Measurements from ENCODE around the gene ADRM1.

Gene ADRM1

GRCh38 chr20:62326959-62327725 is 24.3 kb downstream of the ADRM1 start:
- DNase-seq = no peak

DNA sequence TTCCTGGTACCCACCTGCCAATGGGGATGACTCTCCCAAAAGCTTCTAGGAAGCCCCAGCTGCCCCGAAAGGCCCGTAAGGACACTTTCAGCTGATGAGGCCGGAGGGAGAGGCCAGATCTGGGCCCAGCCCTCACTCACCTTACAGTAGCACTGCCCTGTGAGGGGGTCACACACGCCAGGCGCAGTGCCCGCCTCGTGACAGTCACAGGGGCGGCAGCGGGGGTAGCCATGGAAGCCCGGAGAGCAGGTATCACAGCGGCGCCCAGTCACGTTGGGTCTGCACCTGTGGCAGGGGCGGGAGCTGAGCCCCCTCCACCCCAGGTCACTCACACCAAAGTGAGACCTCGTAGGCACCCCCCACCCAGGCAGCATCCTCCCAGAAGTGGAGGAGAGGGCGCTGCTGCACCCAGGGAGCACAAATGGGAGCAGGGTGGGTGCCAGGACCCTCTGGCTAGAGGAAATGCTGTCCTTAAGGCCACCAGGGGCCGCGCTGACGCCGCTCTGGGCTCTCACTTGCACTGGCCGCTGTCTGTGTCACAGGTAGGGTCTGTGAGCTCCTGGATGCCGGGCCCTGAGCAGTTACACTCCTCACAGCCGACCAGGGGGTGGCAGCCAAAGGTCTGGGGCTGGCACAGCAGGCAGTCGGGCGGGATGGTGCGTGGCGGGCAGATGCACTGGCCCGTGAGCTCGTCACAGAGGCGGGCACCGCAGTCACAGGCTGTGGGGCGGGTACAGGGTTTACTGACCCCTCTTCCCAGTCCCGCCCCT is 25.1 kb downstream of the ADRM1 start:
- no peak for DNase-seq

DNA sequence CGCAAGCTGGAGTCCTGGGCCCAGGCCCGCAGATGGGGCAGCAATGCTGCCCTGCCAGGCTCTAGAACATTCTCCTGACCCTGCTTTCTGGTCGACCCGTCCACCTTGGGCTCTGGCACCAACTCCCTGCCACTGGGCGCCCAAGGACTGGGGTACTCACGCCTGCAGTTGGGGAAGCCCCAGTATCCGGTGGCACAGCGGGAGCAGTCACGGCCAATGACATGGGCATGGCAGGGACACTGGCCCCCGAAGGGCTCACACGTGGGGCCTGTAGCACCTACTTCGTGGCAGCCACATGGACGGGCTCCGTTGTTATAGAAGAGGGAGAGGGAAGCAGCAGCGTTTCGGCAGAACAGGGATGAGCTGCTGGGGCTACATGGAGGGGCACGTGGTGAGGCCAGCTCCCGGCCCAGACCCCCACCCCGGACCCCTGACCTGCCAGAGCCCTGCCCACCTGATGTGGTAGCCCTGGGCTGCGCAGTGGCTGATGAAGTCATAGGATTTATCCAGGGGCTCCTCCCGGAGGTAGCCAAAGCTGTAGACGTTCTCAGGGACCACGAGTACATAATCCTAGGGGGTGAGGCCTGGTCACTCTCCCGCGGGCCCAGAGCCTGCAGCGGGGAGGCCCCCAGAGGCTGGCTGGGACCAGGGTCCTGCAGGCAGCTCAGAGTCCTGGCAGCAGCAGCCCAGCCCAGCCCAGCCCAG is 26.0 kb downstream of the ADRM1 start:
- no peak for DNase-seq

- no peak for DNase-seq
Measured at GRCh38 chr20:62329389-62330377, 26.9 kb downstream of the ADRM1 start.

- no peak for DNase-seq
Measured at GRCh38 chr20:62330576-62331317, 27.9 kb downstream of the ADRM1 start.

GRCh38 chr20:62331347-62331746 is 28.6 kb downstream of the ADRM1 start:
- DNase-seq = no peak

GRCh38 chr20:62332421-62332820 is 29.6 kb downstream of the ADRM1 start:
- DNase-seq = no peak

DNA sequence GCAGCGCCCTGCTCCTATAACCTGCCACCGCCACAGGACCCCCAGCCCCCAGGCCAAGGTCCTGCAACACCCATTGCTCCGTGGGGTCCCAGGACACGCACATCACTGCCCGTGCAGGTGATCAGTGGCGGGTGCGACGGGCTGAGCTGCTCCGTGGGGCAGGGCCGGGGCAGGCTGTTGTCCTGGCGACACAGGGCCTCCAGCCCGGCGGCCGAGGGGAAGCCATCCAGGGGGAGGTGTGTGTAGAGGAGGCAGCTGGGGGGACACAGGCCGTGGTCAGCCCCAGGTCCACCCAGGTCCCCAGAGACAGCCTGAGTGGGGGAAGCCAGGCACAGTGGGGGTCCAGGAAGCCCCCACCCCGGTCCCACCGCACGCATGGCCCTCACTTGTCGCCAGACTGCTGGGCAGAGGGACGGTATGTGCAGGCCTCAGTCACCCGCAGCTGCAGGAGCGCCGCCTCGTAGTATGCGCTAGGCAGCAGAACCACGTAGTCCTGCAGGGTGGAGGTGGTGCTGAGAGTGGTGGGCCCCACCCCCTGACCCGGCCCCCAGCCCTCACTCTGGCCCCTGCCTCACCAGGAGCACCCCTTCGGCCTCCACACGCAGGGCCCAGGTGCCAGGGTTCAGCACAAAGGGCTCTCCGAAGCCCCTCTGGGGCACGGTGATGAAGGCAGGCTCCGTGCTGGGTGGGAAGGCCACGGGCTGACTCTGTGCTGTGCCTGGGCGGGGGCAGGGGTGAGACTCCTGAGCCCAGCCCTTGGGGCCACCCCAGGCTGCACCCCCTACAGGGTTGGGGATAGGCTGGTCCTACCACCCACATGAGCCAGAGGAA is 30.4 kb downstream of the ADRM1 start:
- no peak for DNase-seq

DNA sequence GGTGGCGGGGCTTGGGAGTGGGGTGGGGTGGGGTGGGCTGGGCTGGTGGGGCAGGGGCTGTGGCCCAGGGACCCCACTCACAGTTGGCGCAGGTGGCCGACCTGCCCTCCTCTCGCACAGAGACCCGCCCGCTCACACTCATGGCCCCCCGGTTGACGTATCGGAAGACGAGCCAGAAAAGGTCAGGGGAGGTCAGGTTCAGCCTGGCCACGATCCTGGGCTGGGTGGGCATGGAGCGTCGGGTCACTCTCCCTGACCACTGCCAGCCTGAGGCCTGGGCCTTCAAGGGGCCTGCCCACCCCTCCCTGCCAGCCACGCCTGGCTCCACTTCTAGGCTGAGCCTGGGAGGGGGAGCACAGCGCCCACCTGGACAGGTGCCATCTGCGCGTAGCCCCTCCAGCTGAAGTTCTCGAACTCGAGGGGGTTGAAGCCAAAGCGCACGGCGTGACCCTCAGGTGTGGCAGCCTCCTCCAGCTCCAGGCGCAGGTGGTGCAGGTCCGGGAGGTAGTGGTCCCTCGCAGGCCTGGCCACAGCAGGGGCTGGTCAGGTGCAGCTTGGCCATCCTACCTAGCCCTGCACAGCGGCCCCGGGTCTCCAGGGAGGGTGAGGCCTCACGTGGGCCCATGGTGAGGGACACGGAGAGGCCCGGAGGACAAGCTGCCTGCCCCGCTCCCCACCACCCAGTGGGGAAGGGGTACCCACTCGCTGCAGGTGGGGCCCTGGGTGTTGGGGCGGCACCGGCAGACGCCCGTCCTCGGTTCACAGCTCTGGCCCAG is 31.2 kb downstream of the ADRM1 start:
- no peak for DNase-seq

- DNase-seq = no peak
Measured at GRCh38 chr20:62334881-62335280, 32.1 kb downstream of the ADRM1 start.

DNA sequence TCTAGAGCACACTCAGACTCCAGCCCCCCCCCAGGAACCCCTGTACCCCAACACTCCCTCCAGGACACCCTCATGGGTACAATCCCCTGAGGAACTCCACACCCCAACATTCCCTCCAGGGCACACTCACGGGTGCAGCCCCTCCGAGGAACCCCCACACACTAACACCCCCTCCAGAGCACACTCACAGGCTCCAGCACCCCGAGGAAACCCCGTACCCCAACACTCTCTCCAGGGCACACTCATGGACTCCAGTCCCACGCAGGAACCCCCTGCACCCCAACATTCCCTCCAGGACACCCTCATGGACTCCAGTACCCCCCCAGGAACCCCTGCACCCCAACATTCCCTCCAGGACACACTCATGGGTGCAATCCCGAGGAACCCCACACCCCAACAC is 32.7 kb downstream of the ADRM1 start:
- DNase-seq = no peak

DNA sequence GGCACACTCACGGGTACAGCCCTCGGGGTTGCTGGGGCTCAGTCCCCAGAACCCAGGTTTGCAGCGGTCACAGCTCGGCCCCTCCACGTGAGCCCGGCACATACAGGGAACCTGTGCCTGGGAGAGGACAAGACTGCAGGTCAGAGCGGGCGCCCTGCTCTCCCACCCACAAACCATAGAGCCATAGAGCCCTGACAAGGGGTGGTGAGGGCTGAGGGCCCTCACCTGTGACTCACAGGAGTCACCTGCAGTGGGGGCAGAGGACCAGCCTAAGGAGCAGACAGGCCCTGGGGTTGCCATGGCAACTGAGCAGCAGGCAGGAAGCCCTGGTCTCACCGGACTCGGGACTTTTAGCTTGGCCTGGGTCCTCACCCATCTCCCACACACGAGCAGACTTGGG is 33.5 kb downstream of the ADRM1 start:
- no peak for DNase-seq

- no peak for DNase-seq
Measured at GRCh38 chr20:62336775-62337557, 34.2 kb downstream of the ADRM1 start.

GRCh38 chr20:62337558-62338293 is 34.9 kb downstream of the ADRM1 start:
- no peak for DNase-seq

GRCh38 chr20:62338294-62338620 is 35.5 kb downstream of the ADRM1 start:
- no peak for DNase-seq

DNA sequence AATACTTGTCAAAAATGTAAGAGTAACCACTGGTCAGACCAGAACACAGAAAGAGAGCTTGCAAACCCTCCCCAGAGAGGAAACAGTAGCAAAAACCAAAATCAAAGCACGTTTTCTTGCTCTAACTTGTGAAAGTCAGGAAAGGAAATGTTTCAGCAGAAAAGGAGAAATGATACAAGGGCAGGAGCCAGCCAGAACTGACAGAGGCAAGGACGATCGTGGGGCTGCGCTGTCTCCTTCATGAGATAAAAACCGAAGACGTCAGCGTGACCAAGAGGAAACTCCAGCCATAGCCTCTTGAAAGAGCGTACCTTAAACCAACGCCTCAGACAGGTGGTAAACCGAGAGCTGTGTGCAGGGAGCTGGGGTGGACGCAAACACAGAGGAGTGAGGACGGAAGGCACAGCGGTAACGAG is 36.9 kb downstream of the ADRM1 start:
- DNase-seq = no peak

DNA sequence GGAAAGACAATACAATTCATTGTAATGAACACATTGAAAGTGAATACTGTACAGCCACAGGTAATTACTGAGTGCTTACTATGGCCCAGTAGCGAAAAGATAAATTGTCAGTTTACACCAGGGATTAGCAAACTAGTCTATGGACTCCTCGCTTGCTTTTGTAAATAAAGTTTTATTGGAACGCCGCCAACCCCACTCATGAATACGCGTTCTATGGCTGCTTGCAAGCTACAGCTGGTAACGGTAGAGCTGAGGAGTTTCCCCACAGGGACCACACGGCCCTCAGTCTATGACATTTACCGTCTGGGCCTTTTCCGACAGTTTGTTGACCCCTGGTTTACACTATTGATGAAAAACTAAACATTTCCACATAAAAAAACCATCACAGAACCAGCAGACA is 40.1 kb downstream of the ADRM1 start:
- DNase-seq = no peak

GRCh38 chr20:62344092-62344491 is 41.3 kb downstream of the ADRM1 start:
- DNase-seq = no peak

GRCh38 chr20:62344782-62345181 is 42.0 kb downstream of the ADRM1 start:
- no peak for DNase-seq
